Neuronal stem cell (in vitro differentiated cells): ENCODE measurements around the gene CDC42EP1.
"Not testable (repeated sequence)": the region's sequence is repeated elsewhere in the genome, so short reads cannot be mapped to it uniquely, and the experiment has no call there.

Experiments used
- DNase-seq: peaks from one replicate; pipeline ENCODE4 v3.0.0-alpha.2; 2013; ENCODE audit warnings: low spot score
- H2AFZ ChIP-seq: one replicate; pipeline ENCODE4 v1.6.1; 2013; ENCODE audit warnings: mild to moderate bottlenecking, low read length, inconsistent platforms
- H2AK5ac ChIP-seq: 2 replicates; pipeline ENCODE4 v1.6.1; 2013; ENCODE audit warnings: low read depth, mild to moderate bottlenecking, inconsistent platforms, low read length, moderate library complexity, mixed read lengths
- H2BK120ac ChIP-seq: 2 replicates; pipeline ENCODE4 v1.6.1; 2013; ENCODE audit warnings: low read depth, mild to moderate bottlenecking, inconsistent platforms, low read length, moderate library complexity, mixed read lengths
- H2BK12ac ChIP-seq: one replicate; pipeline ENCODE4 v1.6.1; 2013; ENCODE audit warnings: low read length, inconsistent platforms
- H2BK15ac ChIP-seq: 2 replicates; pipeline ENCODE4 v1.6.1; 2013; ENCODE audit warnings: mild to moderate bottlenecking, low read length, inconsistent platforms, mixed read lengths
- H2BK5ac ChIP-seq: one replicate; pipeline ENCODE4 v1.6.1; 2013; ENCODE audit warnings: inconsistent platforms, mild to moderate bottlenecking, low read length, moderate library complexity
- H3K14ac ChIP-seq: one replicate; pipeline ENCODE4 v1.6.1; 2013; ENCODE audit warnings: low read length, inconsistent platforms
- H3K18ac ChIP-seq: 2 replicates; pipeline ENCODE4 v1.6.1; 2013; ENCODE audit warnings: low read length, inconsistent platforms
- H3K23ac ChIP-seq: 2 replicates; pipeline ENCODE4 v1.6.1; 2013; ENCODE audit warnings: low read depth, mild to moderate bottlenecking, mixed read lengths, low read length, inconsistent platforms; ENCODE audit not compliant: poor library complexity
- H3K27ac ChIP-seq: replicated peaks from 3 replicates; pipeline ENCODE4 v1.5.1; 2013; ENCODE audit warnings: low read length, inconsistent platforms
- H3K27me3 ChIP-seq, 3 experiments: 2 replicates each; pipeline ENCODE4 v1.6.1; 2013; ENCODE audit warnings: low read length in 3 of 3, mild to moderate bottlenecking in 2 of 3, inconsistent platforms in 1 of 3, low read depth in 1 of 3, mixed read lengths in 1 of 3, moderate library complexity in 1 of 3; ENCODE audit not compliant: control insufficient read depth in 3 of 3, insufficient read depth in 3 of 3
- H3K36me3 ChIP-seq, 2 donors: replicated peaks in 1 of 2; 2 replicates each; pipeline ENCODE4 v1.6.1; 2013; ENCODE audit warnings: low read length in 2 of 2; ENCODE audit not compliant: control insufficient read depth in 2 of 2, insufficient read depth in 2 of 2
- H3K4ac ChIP-seq: 2 replicates; pipeline ENCODE4 v1.6.1; 2013; ENCODE audit warnings: inconsistent platforms, mild to moderate bottlenecking, low read length, moderate library complexity
- H3K4me1 ChIP-seq, 2 donors: 1 replicate in 1 of 2; 2 replicates in 1 of 2; pipeline ENCODE4 v1.6.1; 2013; ENCODE audit warnings: low read length in 2 of 2, low read depth in 1 of 2; ENCODE audit not compliant: control insufficient read depth in 2 of 2, insufficient read depth in 1 of 2
- H3K4me2 ChIP-seq: one replicate; pipeline ENCODE4 v1.6.1; 2013; ENCODE audit warnings: mild to moderate bottlenecking, low read length, inconsistent platforms; ENCODE audit not compliant: insufficient read depth, poor library complexity, severe bottlenecking
- H3K4me3 ChIP-seq, 2 donors: 2 replicates each; pipeline ENCODE4 v1.5.1; 2013; ENCODE audit warnings: low read length in 2 of 2, mild to moderate bottlenecking in 2 of 2, inconsistent platforms in 1 of 2, moderate library complexity in 1 of 2
- H3K79me1 ChIP-seq: one replicate; pipeline ENCODE4 v1.6.1; 2013; ENCODE audit warnings: low read depth, mild to moderate bottlenecking, inconsistent platforms, low read length, moderate library complexity
- H3K9ac ChIP-seq: one replicate; pipeline ENCODE4 v1.6.1; 2013; ENCODE audit warnings: mild to moderate bottlenecking, low read depth, low read length, inconsistent platforms; ENCODE audit not compliant: poor library complexity
- H3K9me3 ChIP-seq, 2 donors: replicated peaks in 1 of 2; 2 replicates each; pipeline versions ENCODE3 to v1.6.1; 2013; ENCODE audit warnings: low read length in 2 of 2, mild to moderate bottlenecking in 2 of 2, inconsistent platforms in 1 of 2, low read depth in 1 of 2, mixed read lengths in 1 of 2, moderate library complexity in 1 of 2; ENCODE audit not compliant: control insufficient read depth in 2 of 2, insufficient read depth in 1 of 2
- H4K8ac ChIP-seq: one replicate; pipeline ENCODE4 v1.6.1; 2013; ENCODE audit warnings: low read depth, mild to moderate bottlenecking, inconsistent platforms, low read length, moderate library complexity
- H4K91ac ChIP-seq: one replicate; pipeline ENCODE4 v1.6.1; 2013; ENCODE audit warnings: low read length, low read depth, mild to moderate bottlenecking, inconsistent platforms; ENCODE audit not compliant: poor library complexity
- WGBS, 2 donors: extraction: QIAGEN DNeasy Blood & Tissue Kit; methylation state at CpG; one replicate each; pipeline ENCODE4 v1.1.7; 2013; ENCODE audit warnings: missing lambda C conversion rate in 2 of 2, mixed read lengths in 1 of 2; ENCODE audit not compliant: insufficient read length in 2 of 2, insufficient replicate concordance in 1 of 2; ENCODE audit errors: extremely low coverage in 2 of 2; 5-methylcytosine and 5-hydroxymethylcytosine counted together

CDC42EP1 gene

GRCh38 chr22:37601203-37601539, 40.9 kb downstream of the CDC42EP1 start:
- H3K4ac ChIP-seq: no peak overlapping the region
- no peak overlapping the region for H2BK5ac ChIP-seq
- peak overlapping the region; percentile 82 for H2AFZ ChIP-seq
- no peak overlapping the region for H2BK12ac ChIP-seq
- no peak overlapping the region for H3K23ac ChIP-seq
- no peak overlapping the region for H2BK120ac ChIP-seq
- no peak for DNase-seq
- H3K4me3 ChIP-seq: no peak overlapping the region
- H3K4me2 ChIP-seq: peak overlapping the region; percentile 51
- no peak overlapping the region for H2BK15ac ChIP-seq
- H3K27me3 ChIP-seq: peaks cover 0 to 7% (median 0%) of the 10 kb centered on the region in 3 experiments
- H3K9me3 ChIP-seq: no peaks in the 10 kb centered on the region
- H3K18ac ChIP-seq: no peak overlapping the region
- no CpG with 5 or more reads among the region's 4 CpGs for WGBS, 2 donors
- H4K91ac ChIP-seq: no peak overlapping the region
- H4K8ac ChIP-seq: no peak overlapping the region
- H3K14ac ChIP-seq: no peak overlapping the region
- H3K9ac ChIP-seq: no peak overlapping the region
- no peak overlapping the region for H3K27ac ChIP-seq
- no peaks in the 10 kb centered on the region for H3K36me3 ChIP-seq
- peaks cover 3 to 4% of the 10 kb centered on the region in 2 donors for H3K4me1 ChIP-seq
- H2AK5ac ChIP-seq: no peak overlapping the region
- no peaks in the 10 kb centered on the region for H3K79me1 ChIP-seq

GRCh38 chr22:37601540-37602442, 41.5 kb downstream of the CDC42EP1 start:
- no peaks in the 10 kb centered on the region for H3K36me3 ChIP-seq
- peak; percentile 50 for DNase-seq
- H3K14ac ChIP-seq: no peak overlapping the region
- H4K91ac ChIP-seq: no peak overlapping the region
- H2AK5ac ChIP-seq: no peak overlapping the region
- H2BK12ac ChIP-seq: no peak overlapping the region
- no peak overlapping the region for H2BK120ac ChIP-seq
- H2BK15ac ChIP-seq: peak overlapping the region; percentile 73
- H3K4me1 ChIP-seq: peaks cover 3 to 4% of the 10 kb centered on the region in 2 donors
- H4K8ac ChIP-seq: no peak overlapping the region
- H3K23ac ChIP-seq: no peak overlapping the region
- H2AFZ ChIP-seq: peak overlapping the region; percentile 82
- no CpG with 5 or more reads among the region's 14 CpGs for WGBS, 2 donors
- no peak overlapping the region for H3K4me3 ChIP-seq
- H3K27ac ChIP-seq: no peak overlapping the region
- H2BK5ac ChIP-seq: no peak overlapping the region
- H3K18ac ChIP-seq: no peak overlapping the region
- H3K9ac ChIP-seq: no peak overlapping the region
- peaks cover 0 to 7% (median 0%) of the 10 kb centered on the region in 3 experiments for H3K27me3 ChIP-seq
- no peaks in the 10 kb centered on the region for H3K9me3 ChIP-seq
- H3K4ac ChIP-seq: no peak overlapping the region
- peak overlapping the region; percentile 51 for H3K4me2 ChIP-seq
- H3K79me1 ChIP-seq: no peaks in the 10 kb centered on the region

GRCh38 chr22:37602546-37603277, 42.4 kb downstream of the CDC42EP1 start:
- not testable (repeated sequence) for H3K79me1 ChIP-seq, H3K9me3 ChIP-seq, H3K27me3 ChIP-seq, H3K4me2 ChIP-seq, H3K23ac ChIP-seq, H3K36me3 ChIP-seq, H2BK120ac ChIP-seq, H3K4me1 ChIP-seq, DNase-seq, H3K14ac ChIP-seq, H2AFZ ChIP-seq, H3K4me3 ChIP-seq, H3K9ac ChIP-seq, H4K91ac ChIP-seq, H3K27ac ChIP-seq, H4K8ac ChIP-seq, H2AK5ac ChIP-seq, H3K4ac ChIP-seq, H3K18ac ChIP-seq, H2BK5ac ChIP-seq, H2BK12ac ChIP-seq
- WGBS, 2 donors: no CpG with 5 or more reads among the region's 5 CpGs
- peak overlapping the region; percentile 73 for H2BK15ac ChIP-seq

GRCh38 chr22:37604074-37604473, 43.8 kb downstream of the CDC42EP1 start:
- H3K4me1 ChIP-seq: peaks cover 7 to 8% of the 10 kb centered on the region in 2 donors
- H3K4me3 ChIP-seq: no peak overlapping the region
- WGBS, 2 donors: no CpG with 5 or more reads among the region's 6 CpGs
- H3K9me3 ChIP-seq: no peaks in the 10 kb centered on the region
- peaks cover 0 to 7% (median 0%) of the 10 kb centered on the region in 3 experiments for H3K27me3 ChIP-seq
- H2AK5ac ChIP-seq: no peak overlapping the region
- H3K18ac ChIP-seq: no peak overlapping the region
- H2AFZ ChIP-seq: no peak overlapping the region
- H3K27ac ChIP-seq: no peak overlapping the region
- H3K23ac ChIP-seq: no peak overlapping the region
- H2BK15ac ChIP-seq: no peak overlapping the region
- H3K4ac ChIP-seq: no peak overlapping the region
- no peak overlapping the region for H3K14ac ChIP-seq
- H3K36me3 ChIP-seq: no peaks in the 10 kb centered on the region
- no peak overlapping the region for H3K9ac ChIP-seq
- no peak overlapping the region for H4K8ac ChIP-seq
- H3K4me2 ChIP-seq: no peak overlapping the region
- H2BK120ac ChIP-seq: no peak overlapping the region
- DNase-seq: no peak
- no peak overlapping the region for H2BK5ac ChIP-seq
- no peaks in the 10 kb centered on the region for H3K79me1 ChIP-seq
- H4K91ac ChIP-seq: no peak overlapping the region
- no peak overlapping the region for H2BK12ac ChIP-seq
